NCI-H2107 (cell line): ENCODE measurements around the gene PAX8.

Experiments used
- DNase-seq: peaks from one replicate; lab custom pipeline; 2025; lab: John Stamatoyannopoulos, UW

The PAX8 gene

GRCh38 chr2:113167962-113168340 is 110.8 kb downstream of the PAX8 start:
- DNase-seq, result no peak

GRCh38 chr2:113167115-113167932 is 111.4 kb downstream of the PAX8 start:
- DNase-seq, result no peak

- DNase-seq, result no peak
These were observed 112.5 kb downstream of the PAX8 start for GRCh38 chr2:113166187-113166645.
